Suprapubic skin (tissue), 4 donors: Measurements from ENCODE around the gene AK3. TPM values are rescaled to one million over a fixed set of nuclear protein-coding genes. Genes with fewer than 3 reads are reported as not detected.

ENCODE experiments used
- DNase-seq, 2 donors: peaks; one replicate each; pipeline ENCODE4 v3.0.0-alpha.2; 2019; ENCODE audit warnings: low spot score in 2 of 2
- H3K27ac ChIP-seq: fragments of 200-600 bp; sonication (generic); one replicate; pipeline ENCODE4 v1.5.1; 2019
- H3K27me3 ChIP-seq: fragments of 200-600 bp; sonication (generic); one replicate; pipeline ENCODE4 v1.5.1; 2019
- H3K36me3 ChIP-seq: fragments of 200-600 bp; sonication (generic); one replicate; pipeline ENCODE4 v1.5.1; 2019
- H3K4me1 ChIP-seq: fragments of 200-600 bp; sonication (generic); one replicate; pipeline ENCODE4 v1.5.1; 2019
- H3K4me3 ChIP-seq: fragments of 200-600 bp; sonication (generic); one replicate; pipeline ENCODE4 v1.5.1; 2019; ENCODE audit warnings: mild to moderate bottlenecking
- H3K9me3 ChIP-seq: fragments of 200-600 bp; sonication (generic); one replicate; pipeline ENCODE4 v1.5.1; 2019
- CTCF ChIP-seq, 2 donors: fragments of 200-600 bp in 1 of 2; fragments of 450-650 bp in 1 of 2; sonication (generic) in 1 of 2; IDR thresholded peaks; one replicate each; pipeline ENCODE4 v1.5.1; 2016 to 2019; ENCODE audit warnings: antibody characterized with exemption in 2 of 2, mild to moderate bottlenecking in 1 of 2, moderate library complexity in 1 of 2
- EP300 ChIP-seq: sonication (generic); formaldehyde crosslinking; IDR thresholded peaks from one replicate; pipeline ENCODE4 v1.6.1; 2017; ENCODE audit warnings: antibody characterized with exemption
- POLR2A ChIP-seq, 2 donors: fragments of 450-650 bp; IDR thresholded peaks; one replicate each; pipeline ENCODE4 v1.6.1; 2017; ENCODE audit warnings: antibody characterized with exemption in 2 of 2, mild to moderate bottlenecking in 2 of 2, moderate library complexity in 2 of 2
- POLR2AphosphoS5 ChIP-seq, 3 donors: sonication (generic); formaldehyde crosslinking; IDR thresholded peaks; one replicate each; pipeline ENCODE4 v1.6.1; 2017; ENCODE audit warnings: antibody characterized with exemption in 3 of 3
- WGBS: methylation state at CpG from one replicate; pipeline ENCODE4 v1.1.5; 2018; 5-methylcytosine and 5-hydroxymethylcytosine counted together
- total RNA-seq, 4 donors: library from RNA; depleted of rRNA; stranded (reverse); fragments of >200 nt; gene quantifications; one replicate each; pipeline ENCODE4 v1.1.0, GENCODE V29; 2016

AK3 gene
- total RNA-seq, 4 donors from 2014 or later, result 69.7 to 96.4 (median 78.6) TPM

GRCh38 chr9:4721736-4722135 is 19.3 kb downstream of the AK3 start:
- Histone ChIP-seq H3K36me3 (peaks cover 51% of the 10 kb centered on the region), H3K4me1 (no peaks in the 10 kb centered on the region), H3K9me3 (no peaks in the 10 kb centered on the region), H3K27ac (no peak overlapping the region), H3K4me3 (no peak overlapping the region), H3K27me3 (no peaks in the 10 kb centered on the region)
- TF ChIP-seq POLR2A (IDR thresholded peaks at IDR 0.05), result no peak
- TF ChIP-seq CTCF (IDR thresholded peaks at IDR 0.05), result no peak
- no peak for TF ChIP-seq POLR2AphosphoS5 (IDR thresholded peaks at IDR 0.05)
- TF ChIP-seq EP300, result no peak
- WGBS, result 97% methylated on average over 4 of the region's 4 CpGs
- DNase-seq, result no peak

GRCh38 chr9:4718911-4719310 is 22.1 kb downstream of the AK3 start:
- Histone ChIP-seq H3K9me3 (no peaks in the 10 kb centered on the region), H3K4me3 (no peak overlapping the region), H3K36me3 (peaks cover 71% of the 10 kb centered on the region), H3K27ac (no peak overlapping the region), H3K4me1 (no peaks in the 10 kb centered on the region), H3K27me3 (no peaks in the 10 kb centered on the region)
- DNase-seq, result no peak
- no peak for TF ChIP-seq EP300
- no peak for TF ChIP-seq POLR2AphosphoS5 (IDR thresholded peaks at IDR 0.05)
- TF ChIP-seq POLR2A (IDR thresholded peaks at IDR 0.05), result no peak
- TF ChIP-seq CTCF (IDR thresholded peaks at IDR 0.05), result no peak
- 93% methylated on average over 6 of the region's 6 CpGs for WGBS

- Histone ChIP-seq H3K9me3 (no peaks in the 10 kb centered on the region), H3K4me1 (no peaks in the 10 kb centered on the region), H3K4me3 (no peak overlapping the region), H3K27me3 (no peaks in the 10 kb centered on the region), H3K36me3 (peaks cover 75% of the 10 kb centered on the region), H3K27ac (no peak overlapping the region)
- TF ChIP-seq POLR2AphosphoS5 (IDR thresholded peaks at IDR 0.05), result no peak
- TF ChIP-seq CTCF (IDR thresholded peaks at IDR 0.05), result no peak
- no peak for TF ChIP-seq POLR2A (IDR thresholded peaks at IDR 0.05)
- TF ChIP-seq EP300, result no peak
- DNase-seq, result no peak
- 79% methylated on average over 4 of the region's 4 CpGs for WGBS
These were observed 23.2 kb downstream of the AK3 start for GRCh38 chr9:4717815-4718214.

GRCh38 chr9:4716163-4716562 is 24.8 kb downstream of the AK3 start:
- Histone ChIP-seq H3K36me3 (peaks cover 73% of the 10 kb centered on the region), H3K4me3 (no peak overlapping the region), H3K27me3 (no peaks in the 10 kb centered on the region), H3K27ac (no peak overlapping the region), H3K4me1 (no peaks in the 10 kb centered on the region), H3K9me3 (no peaks in the 10 kb centered on the region)
- WGBS, result 71% methylated on average over 1 of the region's 1 CpG
- DNase-seq, result no peak
- no peak for TF ChIP-seq POLR2A (IDR thresholded peaks at IDR 0.05)
- no peak for TF ChIP-seq CTCF (IDR thresholded peaks at IDR 0.05)
- no peak for TF ChIP-seq EP300
- no peak for TF ChIP-seq POLR2AphosphoS5 (IDR thresholded peaks at IDR 0.05)

- no peaks in the 10 kb centered on the region for H3K4me1 ChIP-seq
- no peak overlapping the region for H3K27ac ChIP-seq
- H3K36me3 ChIP-seq, result peaks cover 74% of the 10 kb centered on the region
- H3K4me3 ChIP-seq, result no peak overlapping the region
- no peak for TF ChIP-seq EP300
- no peak for TF ChIP-seq POLR2AphosphoS5 (IDR thresholded peaks at IDR 0.05)
- TF ChIP-seq CTCF (IDR thresholded peaks at IDR 0.05), result no peak
- TF ChIP-seq POLR2A (IDR thresholded peaks at IDR 0.05), result no peak
- H3K27me3 ChIP-seq, result no peaks in the 10 kb centered on the region
- WGBS, result 82% methylated on average over 9 of the region's 9 CpGs
- no peaks in the 10 kb centered on the region for H3K9me3 ChIP-seq
- DNase-seq, result no peak
These were observed 26.6 kb downstream of the AK3 start for GRCh38 chr9:4714266-4715016.
